HuH-7.5 (cell line): ENCODE results near the gene SGMS1.
A peak's percentile ranks its signal among the peaks of the same experiment; 100 is the strongest.

Experiments
- DNase-seq: peaks from one replicate; pipeline ENCODE4 v3.0.0; 2011; ENCODE audit warnings: low spot score

Gene SGMS1

DNA sequence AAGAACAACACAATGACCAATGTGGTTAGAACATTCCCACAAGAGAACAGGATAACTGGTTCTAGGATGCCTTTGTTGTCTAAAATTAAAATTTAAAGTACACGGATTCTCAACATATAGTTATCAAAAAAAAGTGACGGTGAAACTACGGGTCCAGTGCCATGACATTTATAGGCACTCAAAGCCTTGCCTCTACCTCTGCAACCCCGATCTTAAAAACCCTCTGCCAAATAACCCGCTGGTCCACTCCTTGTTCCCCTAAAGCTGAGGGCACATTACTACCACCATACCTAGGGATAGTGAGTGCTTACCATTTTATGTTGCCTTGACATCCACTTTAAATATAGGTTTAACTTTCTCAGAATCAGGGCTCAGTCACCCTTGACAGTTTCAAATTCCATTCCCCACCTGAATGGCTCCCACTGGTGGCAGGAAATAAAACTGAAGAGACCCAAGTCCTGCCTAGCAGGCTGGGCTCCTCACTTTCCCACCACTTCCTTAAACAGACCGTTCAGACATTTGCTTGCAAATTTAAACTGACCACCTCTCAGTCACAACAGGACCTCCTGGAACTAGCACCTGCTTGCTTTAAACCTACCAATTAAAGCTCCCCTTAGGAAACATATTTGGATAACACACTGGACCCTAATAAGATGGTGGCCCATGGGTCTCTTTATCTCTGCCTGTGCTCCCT is 202.6 kb downstream of the SGMS1 start:
- DNase-seq: no peak

DNA sequence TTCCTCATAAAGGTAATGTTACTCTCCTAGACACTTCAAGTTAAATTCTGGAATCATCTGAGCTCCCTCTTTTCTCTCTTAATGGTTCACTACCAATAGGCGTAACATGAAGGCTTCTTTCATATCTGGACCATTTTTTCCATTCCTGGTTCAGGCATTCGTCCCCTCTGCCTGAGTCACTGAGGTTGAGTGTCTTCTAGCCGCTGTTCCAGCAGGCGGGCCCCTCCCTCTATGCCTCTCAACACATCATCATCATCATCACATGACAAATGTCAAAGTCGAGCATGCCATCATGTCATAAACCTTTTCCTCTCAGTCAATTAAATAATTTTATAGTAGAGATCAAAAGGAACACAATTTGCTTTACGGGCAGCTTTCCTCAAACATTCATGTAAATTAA is 203.6 kb downstream of the SGMS1 start:
- DNase-seq: no peak

DNA sequence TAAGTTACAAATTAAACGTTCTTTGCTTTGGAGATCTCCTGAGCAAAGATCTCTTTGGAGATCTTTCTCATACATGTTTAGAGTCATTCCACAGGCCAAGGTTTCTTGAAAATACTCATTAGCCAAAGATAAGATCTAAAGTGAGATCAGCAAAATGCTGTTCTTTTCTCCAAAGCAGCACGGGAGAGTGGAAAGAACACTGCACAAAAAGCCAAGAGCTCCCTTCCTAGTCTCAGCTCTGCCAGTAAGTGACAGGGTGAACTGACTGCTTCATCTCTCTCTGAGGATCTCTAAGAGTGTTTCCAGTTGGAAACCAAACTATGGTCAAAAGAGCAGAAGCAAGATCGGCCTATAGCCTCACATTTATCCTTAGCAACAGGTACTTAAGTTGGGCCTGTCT is 204.0 kb downstream of the SGMS1 start:
- DNase-seq: no peak

DNA sequence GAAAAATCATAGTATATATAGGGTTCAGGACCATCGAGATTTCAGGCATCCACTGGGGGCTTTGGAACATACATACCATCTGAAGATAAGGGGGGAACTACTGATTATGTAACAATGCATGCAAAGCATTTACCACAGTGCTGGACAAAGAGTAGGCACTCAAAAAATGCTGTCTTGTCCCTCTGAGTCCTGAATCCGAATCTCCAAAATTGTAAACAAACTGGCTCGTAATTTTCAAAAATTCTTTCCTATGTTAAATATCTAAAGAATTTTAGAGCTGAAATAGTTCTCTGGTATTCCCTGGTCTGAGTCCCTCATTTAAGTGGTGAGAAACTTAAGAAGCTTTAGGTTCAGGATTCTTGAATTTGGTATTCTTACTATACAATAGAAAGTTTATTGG is 204.7 kb downstream of the SGMS1 start:
- no peak for DNase-seq

DNA sequence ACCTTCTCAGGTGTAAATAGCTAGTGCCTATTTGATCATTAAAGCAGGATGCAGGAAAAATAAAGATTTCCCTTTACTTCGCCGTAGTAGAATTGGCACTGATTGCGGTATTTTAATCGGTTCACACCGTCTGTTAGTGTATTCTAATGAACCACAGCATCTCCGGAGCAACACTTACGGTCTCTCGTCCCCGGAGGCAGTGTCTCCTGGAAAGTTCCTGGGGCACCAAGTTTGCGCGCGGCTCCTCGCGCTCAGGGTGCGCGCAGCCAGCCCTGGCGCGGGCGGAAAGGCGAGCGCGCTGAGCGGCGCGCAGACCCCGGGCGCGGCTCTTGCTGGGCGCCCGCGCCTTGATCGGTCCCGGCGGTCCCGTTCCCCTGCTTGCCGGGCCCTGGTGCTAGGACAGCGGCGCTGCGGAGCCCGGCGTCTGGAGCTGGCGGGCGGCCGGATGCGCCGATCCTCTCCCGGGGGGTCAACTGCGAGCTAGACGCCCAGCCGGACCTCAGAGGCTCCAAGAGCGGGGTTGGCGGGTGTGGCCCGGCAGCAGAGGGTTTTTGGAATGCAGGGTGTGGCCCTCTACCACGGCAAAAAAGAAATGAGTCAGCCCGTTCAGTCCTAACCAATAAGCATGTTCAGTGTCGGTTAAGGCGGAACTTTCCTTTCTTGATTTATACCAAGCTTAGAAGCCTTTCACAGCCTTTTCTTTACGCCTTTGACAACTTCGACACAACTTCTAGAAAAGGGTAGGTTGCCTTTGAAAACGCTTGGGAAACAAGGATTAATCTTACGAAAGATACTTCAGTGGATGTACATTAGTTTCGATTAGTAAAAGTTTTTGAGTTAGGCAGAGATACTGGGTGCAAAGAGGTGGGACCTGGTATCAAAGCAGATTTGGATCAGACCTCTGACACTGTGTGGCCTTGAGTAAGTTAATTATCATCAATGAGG is 205.6 kb downstream of the SGMS1 start:
- peak; percentile 36 for DNase-seq

DNA sequence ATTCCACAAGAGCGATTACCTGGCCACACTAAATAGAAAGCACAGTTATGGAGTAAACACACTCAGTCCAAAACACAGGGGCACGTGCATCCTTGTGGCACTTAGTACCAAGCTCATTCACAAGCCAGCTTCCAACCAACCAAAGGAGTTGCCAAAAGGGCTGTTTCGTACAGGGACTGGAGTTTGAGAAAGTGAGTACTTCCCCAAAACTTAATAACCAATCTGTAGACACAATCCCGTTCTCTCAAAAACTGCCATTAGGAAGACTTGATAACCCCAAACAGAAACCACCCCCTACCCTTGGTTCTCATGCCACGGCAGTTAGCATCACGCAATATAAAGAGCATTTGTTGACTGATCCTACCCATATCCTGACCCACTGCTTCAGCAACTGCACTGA is 206.3 kb downstream of the SGMS1 start:
- no peak for DNase-seq

DNA sequence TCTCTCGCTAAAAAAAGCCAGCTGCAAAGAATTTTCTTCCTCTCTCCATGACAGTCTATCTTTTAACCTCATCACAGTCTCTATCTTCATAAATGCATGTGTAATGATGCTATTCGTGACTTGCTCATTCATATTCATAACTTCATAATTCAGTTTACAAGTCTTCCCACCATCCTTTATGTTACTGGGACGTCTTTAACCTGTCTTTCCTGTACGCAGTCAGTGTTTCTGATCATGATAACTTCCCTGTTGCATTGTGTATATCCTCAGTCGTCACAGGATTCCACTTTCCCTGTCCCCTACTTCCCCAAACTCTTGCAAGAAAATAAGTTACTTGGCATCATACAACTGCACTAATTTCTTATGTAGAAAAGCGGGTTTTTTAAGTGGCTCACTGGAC is 206.9 kb downstream of the SGMS1 start:
- DNase-seq: no peak

GRCh38 chr10:50416181-50416824 is 207.5 kb downstream of the SGMS1 start:
- DNase-seq: no peak

DNA sequence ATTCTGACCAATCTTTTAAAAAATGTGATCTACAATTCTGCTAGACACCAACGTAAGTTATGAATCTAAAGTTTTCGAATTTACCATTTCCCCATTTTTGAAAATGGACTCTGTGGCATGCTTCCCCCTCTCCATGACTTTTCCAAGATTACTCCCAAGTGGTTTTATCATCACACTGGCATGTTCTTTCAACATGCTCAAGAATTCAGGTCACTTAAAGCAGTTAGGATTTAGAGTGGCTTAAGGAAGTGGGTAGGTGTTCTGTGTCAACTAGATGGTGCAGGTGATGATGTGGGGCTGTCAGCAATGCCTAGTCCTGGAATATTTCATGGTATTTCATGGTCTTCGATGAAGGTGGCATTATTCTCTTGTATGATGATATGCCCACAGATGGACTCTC is 208.5 kb downstream of the SGMS1 start:
- no peak for DNase-seq

DNA sequence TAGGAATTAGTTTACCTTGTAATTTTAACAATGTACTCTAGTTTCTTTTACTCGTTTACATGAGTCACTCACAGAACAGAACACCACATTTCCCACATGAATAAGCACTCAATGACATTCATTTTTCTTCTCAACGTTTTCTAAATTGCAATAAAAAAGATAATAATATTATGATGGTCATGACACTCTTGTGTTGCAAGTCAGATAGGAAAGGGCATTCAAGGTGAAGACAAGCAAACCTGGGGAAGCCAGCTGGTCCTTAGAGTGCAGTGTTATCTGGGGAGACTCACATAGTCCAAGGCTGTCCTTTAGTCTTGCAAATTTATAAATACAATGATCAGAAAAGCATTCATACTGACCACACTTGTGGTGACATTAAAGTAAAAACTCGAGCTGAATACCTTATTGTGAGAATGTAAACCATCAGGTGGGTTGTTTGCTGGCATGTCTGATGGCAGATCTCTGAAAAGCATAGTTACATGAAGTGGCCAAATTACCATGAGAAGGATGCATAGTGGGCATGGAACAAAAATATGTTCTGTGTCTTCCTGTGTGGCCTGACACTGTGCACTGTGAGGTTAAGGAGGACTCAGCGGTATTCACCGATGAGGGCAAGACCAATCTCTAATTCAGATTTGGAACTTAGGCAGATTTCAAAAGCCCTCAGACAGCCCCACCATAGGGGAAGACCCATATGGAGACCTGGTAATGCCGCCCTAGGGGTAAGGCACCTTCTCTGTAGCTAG is 213.5 kb downstream of the SGMS1 start:
- DNase-seq: no peak

- DNase-seq: no peak
Measured at GRCh38 chr10:50407076-50407801, 216.5 kb downstream of the SGMS1 start.

DNA sequence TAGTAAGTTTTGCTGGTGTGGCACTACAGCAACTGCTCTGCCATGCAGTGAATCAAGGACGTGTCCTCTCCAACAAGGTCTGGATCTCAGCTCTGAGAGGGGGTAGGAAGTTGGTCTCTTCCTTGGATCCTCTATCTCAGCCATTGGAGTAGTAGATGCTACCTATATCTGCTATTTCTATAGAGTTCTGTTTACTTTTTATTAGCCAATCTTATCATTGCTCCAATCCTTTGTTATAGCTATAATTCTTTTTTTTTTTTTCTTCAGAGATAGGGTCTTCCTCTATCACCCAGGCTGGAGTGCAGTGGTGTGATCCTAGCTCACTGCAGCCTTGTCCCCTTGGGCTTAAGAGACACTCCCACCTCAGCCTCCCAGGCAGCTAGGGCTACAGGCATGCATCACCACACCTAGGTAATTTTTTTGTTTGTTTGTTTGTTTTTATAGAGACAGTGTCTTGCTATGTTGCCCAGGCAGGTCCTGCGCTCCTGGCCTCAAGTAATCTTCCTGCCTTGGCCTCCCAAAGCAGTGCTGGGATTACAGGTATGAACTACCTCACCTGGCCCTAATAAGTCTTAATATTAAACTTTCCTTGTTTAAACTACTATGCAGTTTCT is 217.2 kb downstream of the SGMS1 start:
- no peak for DNase-seq

- no peak for DNase-seq
Measured at GRCh38 chr10:50405723-50406122, 218.0 kb downstream of the SGMS1 start.

GRCh38 chr10:50404021-50404773 is 219.6 kb downstream of the SGMS1 start:
- DNase-seq: no peak

GRCh38 chr10:50403074-50403473 is 220.7 kb downstream of the SGMS1 start:
- DNase-seq: no peak

GRCh38 chr10:50402466-50402865 is 221.3 kb downstream of the SGMS1 start:
- DNase-seq: no peak

DNA sequence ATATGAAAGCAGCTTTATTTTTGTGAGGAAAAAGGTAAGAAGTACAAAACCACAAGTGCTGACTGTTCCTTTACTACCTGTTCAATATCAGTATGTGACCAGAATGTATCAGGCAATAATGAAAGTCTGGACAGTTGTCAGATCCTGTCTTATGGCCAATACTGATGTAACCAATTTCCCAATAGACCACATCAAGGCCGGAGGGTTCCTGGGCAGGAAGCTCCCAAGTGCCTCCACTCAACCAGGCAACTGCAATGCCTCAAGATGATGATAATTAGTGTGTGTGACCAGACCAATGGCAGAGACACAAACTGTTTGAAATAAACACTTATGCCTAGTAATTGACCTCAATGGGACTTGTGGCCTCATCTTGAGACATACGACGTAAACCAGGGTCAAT is 223.1 kb downstream of the SGMS1 start:
- DNase-seq: no peak

- no peak for DNase-seq
Measured at GRCh38 chr10:50398823-50399222, 224.9 kb downstream of the SGMS1 start.

DNA sequence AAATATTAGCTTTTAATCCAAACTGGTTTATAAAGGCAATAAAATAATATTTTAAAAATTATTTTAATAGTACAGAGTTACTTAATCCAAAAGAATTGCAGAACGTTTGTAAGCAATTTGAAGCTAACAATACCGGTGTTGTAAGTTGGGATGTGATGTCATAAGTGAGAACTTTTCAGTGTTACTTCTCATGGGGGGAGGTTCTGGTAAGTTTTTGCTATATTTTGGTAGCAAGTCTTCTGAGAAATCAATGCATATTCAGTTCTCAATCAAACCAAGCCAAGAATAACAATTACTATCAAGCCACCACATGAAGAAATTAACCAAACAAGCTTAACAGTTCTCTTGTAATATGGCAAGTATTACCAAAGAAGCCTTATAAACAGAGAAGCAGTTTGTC is 225.4 kb downstream of the SGMS1 start:
- DNase-seq: no peak
